HG03108 (cell line): ENCODE data around the gene CLCNKB.

Source experiments
- ATAC-seq: cut with Tn5 transposase; IDR thresholded peaks from one replicate; pipeline ENCODE4 v1.9.1; 2021; ENCODE audit warnings: moderate library complexity; ENCODE audit not compliant: unreplicated experiment

The CLCNKB gene

DNA sequence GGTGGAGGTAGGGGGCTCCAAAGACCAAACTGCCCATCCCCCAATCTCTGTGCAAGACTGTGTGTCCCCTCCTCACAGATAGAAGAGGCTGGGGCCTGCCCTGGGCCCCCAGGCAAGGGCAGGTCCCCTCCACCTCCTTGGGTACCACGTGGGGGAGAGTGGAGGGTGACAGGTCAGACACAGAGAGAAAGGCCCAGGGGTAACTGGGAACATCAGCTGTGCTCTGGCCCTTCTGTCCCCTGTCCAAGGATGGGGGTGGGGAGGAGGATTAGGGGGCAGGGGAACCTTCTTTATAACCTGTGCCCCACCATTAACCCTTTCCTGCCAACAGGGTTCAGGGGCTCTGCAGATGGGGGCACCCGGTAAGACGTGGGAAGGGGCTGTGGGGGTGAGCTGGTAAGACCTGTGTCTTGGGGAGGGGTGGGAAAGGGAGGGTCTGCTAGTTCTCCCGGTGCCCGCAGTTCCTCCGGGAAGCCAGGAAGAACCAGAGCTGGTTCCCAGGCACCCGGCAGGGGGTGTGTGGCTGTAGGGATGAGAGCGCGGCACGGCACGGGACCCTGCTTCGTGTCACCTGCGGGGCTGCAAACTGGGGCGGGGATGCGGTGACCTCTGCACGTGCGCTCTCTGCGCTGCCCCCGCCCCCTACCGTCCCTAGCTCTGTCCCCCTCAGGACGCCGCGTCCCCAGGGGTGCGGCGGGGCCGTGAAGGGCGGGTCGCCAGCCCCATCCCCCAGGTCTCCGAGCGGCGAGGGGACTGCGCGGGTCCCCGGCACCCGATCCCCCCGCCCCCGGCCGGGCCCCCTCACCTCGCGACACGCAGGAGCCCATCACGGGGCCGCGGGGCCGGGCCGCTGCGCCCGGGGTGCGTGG lies 29.3 kb downstream of the CLCNKB start:
- ATAC-seq = no peak

DNA sequence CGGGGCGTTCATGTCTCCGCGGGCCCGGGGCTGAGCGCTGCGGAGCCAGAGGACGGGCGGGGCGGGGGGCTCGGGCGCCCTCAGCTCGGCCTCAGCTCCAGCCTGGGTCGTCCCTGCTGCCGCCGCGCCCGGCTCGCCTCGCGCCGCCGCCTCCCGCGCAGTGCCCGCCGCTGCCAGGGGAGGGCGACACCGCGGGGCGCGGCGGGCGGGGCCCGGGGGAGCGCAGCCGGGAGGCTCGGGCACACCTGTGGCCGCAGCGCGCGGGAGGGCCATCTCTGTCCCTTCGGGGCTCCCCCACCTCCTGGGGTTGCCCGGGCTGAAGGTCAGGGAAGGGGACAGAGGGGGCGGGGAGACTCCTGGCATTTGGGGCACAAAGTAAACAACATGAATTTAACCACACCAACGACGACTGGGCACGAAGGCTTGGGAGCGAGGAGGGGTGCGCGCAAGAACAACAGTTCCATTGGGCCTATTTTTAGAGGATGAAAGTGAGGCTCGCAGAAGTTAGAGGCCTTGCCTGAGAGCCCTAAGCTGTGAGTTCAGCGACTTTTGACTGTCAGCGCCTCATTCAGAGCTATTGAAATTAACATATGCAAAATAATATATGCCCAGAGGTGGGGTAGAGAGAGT lies 30.0 kb downstream of the CLCNKB start, which contains the start of gene FAM131C:
Gene FAM131C, minus strand, starts transcription at position 162 of the 630 bp plus-strand sequence. CDS start 209 bp downstream, outside the sequence.
- ATAC-seq = no peak

GRCh38 chr1:16074217-16074616 lies 30.6 kb downstream of the CLCNKB start:
- ATAC-seq = no peak

GRCh38 chr1:16075337-16076030 lies 31.9 kb downstream of the CLCNKB start:
- no peak for ATAC-seq

- ATAC-seq = no peak
Measured at GRCh38 chr1:16076031-16076864, 32.7 kb downstream of the CLCNKB start.

GRCh38 chr1:16076865-16077238 lies 33.3 kb downstream of the CLCNKB start:
- ATAC-seq = no peak

GRCh38 chr1:16077406-16078245 lies 34.0 kb downstream of the CLCNKB start:
- ATAC-seq = no peak

GRCh38 chr1:16078925-16079656 lies 35.5 kb downstream of the CLCNKB start:
- no peak for ATAC-seq

DNA sequence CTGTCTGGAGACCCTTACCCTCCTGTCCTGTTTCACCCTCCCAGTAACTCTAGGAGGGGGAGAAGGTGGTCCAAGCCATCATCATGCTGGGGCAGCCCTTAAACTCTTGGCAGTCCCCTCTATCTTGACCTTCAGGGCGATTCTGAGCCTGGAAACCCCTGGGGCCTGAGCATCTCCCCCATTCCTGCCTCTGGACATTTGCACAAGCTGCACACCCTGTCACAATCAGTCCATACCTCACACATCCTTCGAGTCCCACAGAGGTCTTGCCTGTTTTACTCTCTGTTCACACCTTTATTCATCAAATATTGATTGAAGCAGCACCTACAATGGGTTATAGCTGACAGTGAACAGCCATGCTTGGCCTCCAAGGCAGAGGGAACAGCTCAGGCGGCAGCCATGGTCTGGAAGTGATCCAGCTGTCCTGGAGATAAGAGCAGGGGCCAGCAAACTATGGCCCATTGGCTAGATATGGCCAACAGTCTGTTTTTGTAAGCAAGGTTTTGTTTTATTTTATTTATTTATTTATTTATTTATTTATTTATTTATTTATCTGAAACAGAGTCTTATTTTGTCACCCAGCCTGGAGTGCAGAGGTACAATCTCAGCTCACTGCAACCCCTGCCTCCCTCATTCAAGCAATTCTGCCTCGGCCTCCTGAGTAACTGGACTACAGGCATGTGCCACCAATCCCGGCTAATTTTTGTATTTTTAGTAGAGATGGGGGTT lies 37.0 kb downstream of the CLCNKB start:
- ATAC-seq = no peak

DNA sequence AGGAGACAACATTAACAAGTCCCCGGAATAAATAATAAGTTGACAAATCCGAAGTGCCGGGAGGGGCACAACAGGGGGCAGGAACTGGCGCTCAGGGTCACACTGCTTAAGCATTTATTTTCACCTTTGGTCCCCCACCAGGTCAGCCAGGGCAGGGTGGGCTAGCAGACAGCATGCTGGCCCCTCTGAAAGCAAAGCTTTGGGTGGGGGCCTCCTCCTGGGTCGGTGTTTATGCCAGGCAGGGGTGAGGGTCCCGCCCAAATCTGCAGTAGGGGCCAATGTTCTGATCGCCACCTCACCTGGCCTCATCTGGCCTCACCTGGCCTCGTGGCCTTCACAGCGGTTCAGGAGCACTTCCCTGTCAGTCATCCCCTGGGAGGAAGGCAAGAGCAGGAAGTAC lies 38.1 kb downstream of the CLCNKB start:
- no peak for ATAC-seq

DNA sequence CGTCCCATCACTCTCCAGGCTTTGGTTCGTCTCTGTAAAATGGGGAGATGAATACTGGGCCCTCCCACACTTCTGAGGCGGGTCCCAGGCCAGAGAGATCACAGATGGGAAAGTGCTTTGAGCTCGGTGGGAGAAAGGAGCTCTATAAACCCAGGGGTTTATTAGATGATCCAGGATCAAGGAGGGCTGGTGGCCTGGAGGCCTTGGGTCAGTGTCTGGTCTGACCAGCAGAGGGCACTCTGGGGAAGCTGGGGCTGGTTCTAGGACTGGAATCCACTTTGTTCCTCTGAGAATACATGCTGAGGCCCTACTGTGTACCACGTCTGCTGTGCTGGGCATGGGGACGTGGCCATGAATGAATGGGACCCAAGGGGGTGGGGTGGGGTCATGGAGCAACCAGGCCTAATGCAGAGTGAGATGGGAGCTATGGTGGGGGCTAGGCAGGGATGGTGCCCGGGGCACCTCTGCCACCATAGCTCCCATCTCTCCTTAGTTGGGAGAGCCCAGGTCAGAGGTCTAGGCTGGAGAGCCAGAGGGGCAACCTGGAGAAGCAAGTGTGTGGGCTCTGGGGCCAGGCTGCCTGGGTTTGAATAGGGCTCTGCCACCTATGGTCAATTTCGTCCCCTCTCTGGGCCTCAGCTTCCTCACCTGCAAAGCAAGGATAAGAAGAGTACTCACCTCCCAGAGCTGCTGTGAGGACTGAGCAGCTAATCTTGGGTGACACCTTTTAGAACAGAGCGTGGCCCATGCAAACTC lies 38.9 kb downstream of the CLCNKB start:
- no peak for ATAC-seq

DNA sequence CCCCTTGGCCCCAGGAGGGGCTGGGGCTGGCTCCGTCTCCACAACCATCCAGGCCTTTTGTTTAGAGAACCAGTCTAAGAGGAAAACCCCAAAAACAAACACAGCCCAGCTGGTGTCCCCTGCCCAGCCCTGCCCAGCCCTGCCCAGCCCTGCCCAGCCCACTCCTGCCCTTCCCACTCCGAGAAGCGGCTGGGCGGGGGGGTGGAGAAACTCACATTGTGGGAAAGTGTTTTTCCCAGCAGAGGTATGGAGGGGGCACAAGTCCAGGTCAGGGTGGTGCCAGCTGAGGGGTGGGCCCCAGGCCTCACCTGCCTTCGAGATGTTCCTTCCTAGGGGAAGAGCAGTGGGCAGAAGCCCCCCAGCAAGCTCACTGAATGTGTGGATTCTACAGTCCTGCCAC lies 39.9 kb downstream of the CLCNKB start:
- no peak for ATAC-seq

- no peak for ATAC-seq
Measured at GRCh38 chr1:16085522-16085921, 41.9 kb downstream of the CLCNKB start.

- ATAC-seq = no peak
Measured at GRCh38 chr1:16087733-16088132, 44.2 kb downstream of the CLCNKB start.

DNA sequence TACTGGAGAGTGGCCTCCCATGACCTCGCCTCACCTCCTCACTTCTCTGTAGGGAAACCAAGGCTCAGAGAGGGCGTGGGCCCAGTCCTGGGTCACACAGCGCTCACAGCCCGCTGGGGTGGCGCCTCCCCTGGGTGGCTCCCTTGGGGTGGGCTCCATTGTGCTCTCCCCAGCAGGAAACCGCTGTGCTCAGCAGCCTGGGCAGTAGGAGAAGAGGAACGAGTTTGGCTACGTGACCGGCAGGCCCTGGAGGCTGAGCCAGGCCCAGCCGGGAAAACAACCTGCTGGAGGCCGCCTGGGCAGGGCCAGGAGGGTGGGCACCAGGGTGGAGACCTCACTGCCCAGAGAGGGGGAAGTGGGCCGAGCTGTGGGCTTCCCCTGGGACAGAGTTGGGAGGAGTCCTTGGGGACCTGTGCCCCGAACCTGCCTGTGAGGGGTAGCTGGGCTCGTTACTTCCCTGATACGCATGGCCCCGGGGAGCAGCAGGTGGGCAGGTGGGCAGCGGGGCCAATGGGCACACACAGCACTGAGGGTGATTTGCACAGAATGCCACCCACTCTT lies 44.8 kb downstream of the CLCNKB start:
- no peak for ATAC-seq

GRCh38 chr1:16088996-16089395 lies 45.4 kb downstream of the CLCNKB start:
- ATAC-seq = no peak

- ATAC-seq = no peak
Measured at GRCh38 chr1:16090076-16090826, 46.7 kb downstream of the CLCNKB start.
